Activated T-helper 17 cell treated with anti-CD3 and anti-CD28 coated beads, Interleukin-2, amount 50 U/mL, for 72 hours (primary cell): ENCODE results near the gene TMCC1. TPM values are rescaled to one million over a fixed set of nuclear protein-coding genes. Genes with fewer than 3 reads are reported as not detected.
"Not testable (repeated sequence)": the region's sequence is repeated elsewhere in the genome, so short reads cannot be mapped to it uniquely, and the experiment has no call there.

Experiments
- ATAC-seq: fragments of 150-1000 bp; cut with Tn5 transposase; replicated peaks from 2 replicates; pipeline ENCODE4 v1.10.0; 2021; ENCODE audit warnings: mild to moderate bottlenecking, moderate library complexity
- H3K27ac Mint-ChIP-seq: one replicate; pipeline ENCODE4 v1.8.0; 2022; ENCODE audit warnings: mixed read lengths
- H3K27me3 Mint-ChIP-seq: one replicate; pipeline ENCODE4 v1.8.0; 2022; ENCODE audit warnings: mixed read lengths
- H3K36me3 Mint-ChIP-seq: one replicate; pipeline ENCODE4 v1.8.0; 2022; ENCODE audit warnings: low read depth, mild to moderate bottlenecking, mixed read lengths
- H3K4me1 Mint-ChIP-seq: one replicate; pipeline ENCODE4 v1.8.0; 2022; ENCODE audit warnings: mixed read lengths
- H3K4me3 Mint-ChIP-seq: one replicate; pipeline ENCODE4 v1.8.0; 2022; ENCODE audit warnings: mild to moderate bottlenecking, mixed read lengths
- H3K9me3 Mint-ChIP-seq: one replicate; pipeline ENCODE4 v1.8.0; 2022; ENCODE audit warnings: mixed read lengths
- total RNA-seq, 2 donors: library from RNA; stranded (reverse); gene quantifications; one replicate each; pipeline ENCODE4 v1.2.3, GENCODE V29; 2022

Gene TMCC1
- total RNA-seq, 2 donors from 2014 or later, result 16.4 to 19.5 TPM

DNA sequence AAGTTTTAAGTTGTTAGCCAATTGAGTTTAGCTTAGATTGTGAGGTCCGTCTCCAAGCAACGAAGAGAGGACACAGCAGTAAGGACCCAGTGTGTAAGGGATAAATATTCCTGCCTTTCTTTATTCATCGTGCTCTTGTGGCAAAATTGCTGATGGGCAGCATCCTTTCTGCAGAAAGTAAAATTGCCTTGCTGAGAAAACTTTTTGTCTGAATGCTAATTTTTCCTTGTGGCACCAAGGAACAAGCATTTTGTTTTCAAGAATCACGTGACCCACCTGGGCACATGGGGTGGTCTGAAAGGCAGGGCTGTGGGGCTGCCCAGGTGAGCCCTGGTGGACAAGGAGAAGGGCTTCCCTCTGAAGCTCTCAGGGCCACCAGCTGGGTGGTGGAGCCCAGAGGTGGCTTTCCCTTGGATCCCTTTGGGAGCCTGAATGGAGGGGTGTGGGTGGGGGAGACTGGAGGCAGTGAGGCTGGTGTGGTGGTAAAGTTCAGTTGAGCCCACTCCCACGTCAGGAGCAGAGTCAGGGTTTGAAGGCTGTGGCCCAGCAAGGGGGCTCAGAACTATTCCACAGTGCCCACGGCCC is 24.0 kb upstream of the TMCC1 start:
- Mint-ChIP-seq H3K9me3 (peaks cover 13% of the 10 kb centered on the region), H3K27ac (no peak overlapping the region), H3K27me3 (peaks cover 5% of the 10 kb centered on the region), H3K4me3 (no peak overlapping the region), H3K36me3 (no peaks in the 10 kb centered on the region), H3K4me1 (no peaks in the 10 kb centered on the region)
- no peak for ATAC-seq

DNA sequence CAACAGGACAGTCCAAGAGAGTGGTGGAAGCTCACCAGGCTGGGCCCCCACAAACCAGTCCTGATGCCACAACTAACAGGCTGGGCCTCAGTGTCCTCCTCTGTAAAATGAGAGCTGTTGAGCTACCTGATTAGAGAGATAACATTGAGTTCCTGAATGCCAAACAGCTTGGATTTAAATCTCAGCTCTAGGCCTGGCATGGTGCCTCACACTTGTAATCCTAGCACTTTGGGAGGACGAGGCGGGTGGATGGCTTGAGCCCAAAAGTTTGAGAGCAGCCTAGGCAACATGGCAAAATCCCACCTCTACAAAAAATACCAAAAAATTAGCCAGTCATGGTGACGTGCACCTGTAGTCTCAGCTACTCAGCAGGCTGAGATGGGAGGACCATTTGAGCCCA is 20.1 kb upstream of the TMCC1 start:
- ATAC-seq, result no peak
- no peaks in the 10 kb centered on the region for H3K4me1 Mint-ChIP-seq
- H3K27me3 Mint-ChIP-seq, result peaks cover 5% of the 10 kb centered on the region
- no peak overlapping the region for H3K4me3 Mint-ChIP-seq
- H3K27ac Mint-ChIP-seq, result no peak overlapping the region
- H3K36me3 Mint-ChIP-seq, result no peaks in the 10 kb centered on the region
- H3K9me3 Mint-ChIP-seq, result peaks cover 9% of the 10 kb centered on the region

DNA sequence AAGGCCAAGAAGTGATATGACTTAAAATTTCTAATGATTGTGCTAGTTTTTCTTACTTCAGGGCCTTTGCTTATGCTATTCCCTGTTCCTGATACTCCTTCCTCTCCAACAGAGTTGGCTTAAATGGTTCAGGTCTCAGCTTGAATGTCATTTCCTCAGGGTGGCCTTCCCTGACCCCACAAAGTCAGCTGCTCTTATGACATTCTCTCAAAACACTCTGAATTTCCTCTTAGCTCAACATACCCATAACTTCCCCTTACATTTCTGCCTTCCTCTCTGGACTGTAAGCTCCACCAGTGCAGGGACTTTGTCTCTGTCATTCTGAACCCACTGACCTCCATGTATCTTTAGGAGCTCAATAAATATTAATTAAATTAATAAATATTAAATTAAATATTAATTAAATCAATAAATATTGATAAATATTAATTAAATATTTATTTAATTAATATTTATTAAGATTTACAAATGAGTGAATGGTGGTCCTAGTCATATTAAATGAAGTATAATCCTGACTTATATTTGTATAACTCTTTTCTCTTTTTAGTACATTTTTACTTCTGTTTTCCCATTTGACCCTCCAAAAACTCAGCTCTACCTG is 17.9 kb upstream of the TMCC1 start:
- H3K27me3 Mint-ChIP-seq, result peaks cover 5% of the 10 kb centered on the region
- no peaks in the 10 kb centered on the region for H3K4me1 Mint-ChIP-seq
- peaks cover 5% of the 10 kb centered on the region for H3K9me3 Mint-ChIP-seq
- ATAC-seq, result no peak
- no peak overlapping the region for H3K4me3 Mint-ChIP-seq
- H3K36me3 Mint-ChIP-seq, result no peaks in the 10 kb centered on the region
- no peak overlapping the region for H3K27ac Mint-ChIP-seq

DNA sequence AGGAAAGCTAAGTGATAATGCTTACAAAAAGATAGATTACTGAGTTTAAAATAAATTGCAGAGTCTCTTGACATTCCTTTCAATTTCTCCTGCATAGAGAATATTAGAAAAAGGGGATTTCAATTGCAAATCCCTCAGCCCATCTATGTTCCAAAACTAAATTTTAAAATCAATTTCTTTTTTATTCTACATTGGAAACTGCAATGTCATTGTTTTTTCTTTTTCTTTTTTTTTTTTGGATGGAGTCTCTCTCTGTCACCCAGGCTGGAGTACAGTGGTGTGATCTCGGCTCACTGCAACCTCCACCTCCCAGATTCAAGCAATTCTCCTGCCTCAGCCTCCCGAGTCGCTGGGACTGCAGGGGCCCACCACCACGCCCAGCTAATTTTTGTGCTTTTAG is 15.7 kb upstream of the TMCC1 start:
- not testable (repeated sequence) for H3K27me3 Mint-ChIP-seq, H3K9me3 Mint-ChIP-seq, H3K27ac Mint-ChIP-seq, ATAC-seq, H3K4me1 Mint-ChIP-seq, H3K36me3 Mint-ChIP-seq, H3K4me3 Mint-ChIP-seq

DNA sequence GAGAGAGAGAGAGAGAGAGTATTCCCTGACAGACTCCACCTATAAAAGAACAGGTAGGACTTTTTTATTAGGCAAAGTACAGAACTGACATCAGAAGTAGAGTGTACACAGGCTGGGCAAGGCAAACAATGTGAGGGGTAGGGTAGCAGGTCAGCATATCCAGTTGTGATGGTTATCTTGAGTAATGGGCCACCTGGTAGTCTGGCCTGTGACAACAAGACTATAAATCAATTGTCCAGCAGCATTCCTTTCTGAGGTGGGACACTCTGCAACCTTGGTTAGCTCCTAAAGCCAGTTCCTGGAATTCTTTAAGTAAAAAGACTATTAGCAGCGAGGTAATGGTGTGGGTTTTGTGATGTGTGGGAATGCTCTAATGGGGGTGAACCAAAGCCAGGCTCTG is 14.9 kb upstream of the TMCC1 start:
- Mint-ChIP-seq H3K36me3 (no peaks in the 10 kb centered on the region), H3K4me1 (no peaks in the 10 kb centered on the region), H3K27ac (no peak overlapping the region), H3K9me3 (peaks cover 10% of the 10 kb centered on the region), H3K4me3 (no peak overlapping the region), H3K27me3 (peaks cover 5% of the 10 kb centered on the region)
- no peak for ATAC-seq

DNA sequence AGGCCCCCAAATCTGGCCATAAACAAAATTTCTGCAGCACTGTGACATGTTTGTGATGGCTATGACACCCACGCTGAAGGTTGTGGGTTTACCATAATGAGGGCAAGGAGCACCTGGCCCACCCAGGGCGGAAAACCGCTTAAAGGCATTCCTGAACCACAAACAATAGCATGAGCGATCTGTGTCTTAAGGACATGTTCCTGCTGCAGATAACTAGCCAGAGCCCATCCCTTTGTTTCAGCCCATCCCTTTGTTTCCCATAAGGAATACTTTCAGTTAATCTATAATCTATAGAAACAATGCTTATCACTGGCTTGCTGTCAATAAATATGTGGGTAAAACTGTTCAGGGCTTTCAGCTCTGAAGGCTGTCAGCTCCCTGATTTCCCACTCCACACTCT is 7.8 kb upstream of the TMCC1 start:
- not testable (repeated sequence) for H3K36me3 Mint-ChIP-seq, H3K9me3 Mint-ChIP-seq, H3K4me3 Mint-ChIP-seq, ATAC-seq, H3K27ac Mint-ChIP-seq, H3K27me3 Mint-ChIP-seq, H3K4me1 Mint-ChIP-seq

DNA sequence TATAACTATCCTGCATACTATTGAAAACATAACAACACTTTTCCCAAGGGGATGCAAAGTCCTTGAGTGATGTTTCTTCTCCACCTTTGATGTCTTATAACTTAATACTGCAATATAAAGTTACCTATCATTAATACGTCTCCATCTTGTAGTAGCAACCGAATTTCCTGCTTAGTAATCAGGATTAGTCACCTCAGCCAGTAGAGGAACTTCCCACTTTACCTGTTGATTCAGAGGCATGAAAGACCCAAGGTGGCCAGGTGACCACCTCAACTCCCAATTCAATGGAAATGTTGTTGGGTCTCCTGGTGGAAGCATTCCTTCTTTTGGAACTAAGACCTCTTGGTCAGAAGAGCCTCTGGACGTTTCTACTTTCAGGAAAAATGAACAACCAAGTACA is 3.5 kb upstream of the TMCC1 start:
- H3K4me1 Mint-ChIP-seq, result peaks cover 13% of the 10 kb centered on the region
- no peaks in the 10 kb centered on the region for H3K27me3 Mint-ChIP-seq

DNA sequence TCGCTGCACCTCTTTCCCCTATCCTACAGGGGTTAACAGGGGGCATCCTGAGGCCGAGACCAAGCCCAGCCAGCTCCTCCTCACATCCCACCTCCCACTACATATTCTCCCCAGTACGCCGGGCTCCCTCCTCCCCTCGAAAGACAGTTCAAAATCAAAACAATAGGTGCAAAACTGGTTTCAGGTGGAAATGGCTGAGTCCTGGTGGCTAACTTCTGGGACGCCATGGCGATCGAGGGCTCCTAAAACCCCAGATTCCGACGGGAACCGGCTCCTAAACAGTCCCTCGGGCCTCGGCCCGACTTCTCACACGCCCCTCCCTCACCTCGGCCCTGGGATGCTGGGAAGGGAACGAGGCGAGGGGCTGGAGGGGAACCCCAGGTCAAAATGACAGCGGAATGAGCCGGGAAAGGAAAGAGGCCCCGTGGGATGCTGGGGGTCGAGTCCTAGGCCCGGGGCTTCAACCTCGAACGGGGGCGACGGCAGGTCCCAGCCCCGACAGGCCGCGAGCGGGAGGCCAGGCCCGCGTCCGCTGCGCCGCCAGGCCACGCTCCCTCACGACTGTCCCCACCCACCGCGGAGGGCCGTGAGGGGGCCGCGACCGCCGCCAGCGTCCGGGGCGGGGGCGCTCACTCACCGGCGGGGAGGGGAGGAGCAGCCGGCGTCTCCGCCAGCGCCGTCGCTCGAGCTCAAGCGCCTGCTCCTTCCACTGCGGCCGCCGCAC is 492 bp downstream of the TMCC1 start:
- Mint-ChIP-seq H3K4me1 (peaks cover 36% of the 10 kb centered on the region), H3K27me3 (no peaks in the 10 kb centered on the region), H3K9me3 (no peaks in the 10 kb centered on the region), H3K36me3 (no peaks in the 10 kb centered on the region), H3K27ac (peak overlapping the region; percentile 83), H3K4me3 (peak overlapping the region; percentile 91)
- peak; percentile 76 for ATAC-seq

More for the DNA sequence above, 3.5 kb upstream of the TMCC1 start:
- Mint-ChIP-seq H3K27ac (no peak overlapping the region), H3K36me3 (no peaks in the 10 kb centered on the region), H3K9me3 (no peaks in the 10 kb centered on the region), H3K4me3 (no peak overlapping the region)
- no peak for ATAC-seq

DNA sequence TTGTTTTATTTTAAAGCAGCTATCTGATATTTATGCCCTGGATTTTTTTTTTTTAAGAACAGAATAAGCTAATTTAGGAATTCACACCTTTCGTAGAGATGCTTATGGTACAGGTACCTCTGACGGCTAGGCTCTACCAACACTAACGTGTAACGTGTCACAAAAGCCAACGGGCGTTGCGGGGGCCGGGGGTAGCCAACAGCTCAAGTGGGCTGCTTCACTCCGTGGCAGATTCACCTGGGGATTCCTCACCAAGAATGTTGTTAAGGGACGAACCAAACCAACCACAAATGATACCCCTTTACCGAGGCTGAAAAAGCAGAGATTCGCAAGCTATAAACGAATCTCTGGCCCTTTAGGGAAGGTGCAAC is 1.0 kb downstream of the TMCC1 start:
- H3K4me1 Mint-ChIP-seq, result peaks cover 41% of the 10 kb centered on the region
- H3K27me3 Mint-ChIP-seq, result no peaks in the 10 kb centered on the region
- H3K4me3 Mint-ChIP-seq, result peak overlapping the region; percentile 91
- H3K27ac Mint-ChIP-seq, result peak overlapping the region; percentile 83
- H3K36me3 Mint-ChIP-seq, result no peaks in the 10 kb centered on the region
- no peaks in the 10 kb centered on the region for H3K9me3 Mint-ChIP-seq
- no peak for ATAC-seq

DNA sequence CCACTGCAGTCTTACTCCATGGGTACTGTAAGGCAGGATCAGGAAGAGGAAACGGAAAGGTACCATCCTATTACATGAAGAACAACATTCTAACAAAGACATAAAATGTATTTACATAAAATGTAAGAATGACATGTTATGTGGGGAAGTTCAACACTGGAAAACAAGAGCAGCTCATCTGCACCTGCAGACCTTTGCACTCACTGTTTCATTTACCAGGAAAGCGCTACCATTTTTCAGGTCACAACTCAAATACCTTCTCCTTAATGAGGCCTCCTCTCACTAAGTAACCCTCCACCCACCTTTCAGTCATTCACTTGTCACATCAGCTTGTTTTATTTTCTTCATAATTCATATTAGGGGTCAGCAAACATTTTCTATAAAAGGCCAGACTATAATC is 2.6 kb downstream of the TMCC1 start:
- Mint-ChIP-seq H3K9me3 (no peaks in the 10 kb centered on the region), H3K4me1 (peaks cover 41% of the 10 kb centered on the region), H3K27me3 (no peaks in the 10 kb centered on the region), H3K36me3 (no peaks in the 10 kb centered on the region), H3K27ac (peak overlapping the region; percentile 40), H3K4me3 (peak overlapping the region; percentile 28)
- no peak for ATAC-seq

DNA sequence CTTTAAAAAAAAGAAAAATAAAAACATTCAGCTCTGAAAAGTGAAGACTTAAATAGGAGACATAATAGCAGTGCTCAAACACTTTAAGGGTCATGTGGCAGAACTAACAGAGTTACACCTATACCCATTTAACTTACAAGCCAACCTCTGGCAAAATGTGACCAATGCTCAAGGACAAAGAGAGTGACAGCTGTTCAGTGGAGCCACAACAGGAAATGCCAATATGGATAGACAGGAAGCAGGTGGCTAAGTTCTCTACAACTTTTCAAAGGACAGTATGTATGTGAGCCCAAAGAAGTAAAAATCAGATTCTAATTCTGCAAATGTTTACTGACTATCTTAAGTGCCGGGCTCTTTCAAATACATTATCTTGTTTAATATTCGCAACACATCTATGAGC is 3.4 kb downstream of the TMCC1 start:
- Mint-ChIP-seq H3K36me3 (no peaks in the 10 kb centered on the region), H3K4me3 (peak overlapping the region; percentile 28), H3K27me3 (no peaks in the 10 kb centered on the region), H3K4me1 (peaks cover 41% of the 10 kb centered on the region), H3K27ac (peak overlapping the region; percentile 40), H3K9me3 (no peaks in the 10 kb centered on the region)
- ATAC-seq, result no peak

DNA sequence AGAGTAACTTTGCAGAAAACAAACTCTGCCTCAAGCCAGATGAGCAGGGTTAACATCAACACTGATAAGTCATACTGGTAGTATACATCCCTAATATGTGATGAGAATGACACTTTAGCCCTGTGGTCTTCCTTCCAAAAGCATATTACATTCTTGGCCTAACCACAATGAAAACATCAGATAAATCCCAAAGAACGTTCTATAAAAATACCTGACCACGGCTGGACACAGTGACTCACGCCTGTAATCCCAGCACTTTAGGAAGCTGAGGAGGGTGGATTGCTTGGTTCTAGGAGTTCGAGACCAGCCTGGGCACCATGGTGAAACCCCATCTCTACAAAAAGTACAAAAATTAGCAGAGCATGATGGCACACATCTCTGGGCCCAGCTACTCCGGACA is 4.7 kb downstream of the TMCC1 start:
- H3K4me1 Mint-ChIP-seq, result peaks cover 33% of the 10 kb centered on the region
- no peak overlapping the region for H3K27ac Mint-ChIP-seq
- no peaks in the 10 kb centered on the region for H3K27me3 Mint-ChIP-seq
- ATAC-seq, result no peak
- H3K9me3 Mint-ChIP-seq, result no peaks in the 10 kb centered on the region
- no peaks in the 10 kb centered on the region for H3K36me3 Mint-ChIP-seq
- no peak overlapping the region for H3K4me3 Mint-ChIP-seq

DNA sequence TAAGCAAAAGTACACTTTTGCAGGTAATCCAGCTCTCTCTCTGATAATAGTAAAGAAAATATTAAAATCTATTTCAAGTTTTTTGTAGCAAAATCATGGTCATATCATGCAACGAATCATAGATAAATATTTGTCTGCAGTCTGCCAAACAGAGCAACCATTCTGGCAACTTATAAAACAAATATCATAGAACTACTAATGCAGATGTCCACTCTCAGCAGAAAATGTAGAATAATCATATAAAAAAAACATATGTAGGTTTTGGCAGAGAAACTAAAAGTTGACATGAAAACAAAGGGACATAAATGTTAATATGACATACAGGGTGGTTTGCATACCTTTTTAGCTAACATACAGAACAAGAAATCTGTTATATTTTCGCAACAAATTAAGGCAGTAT is 12.2 kb downstream of the TMCC1 start:
- Mint-ChIP-seq H3K27ac (no peak overlapping the region), H3K4me1 (peaks cover 16% of the 10 kb centered on the region)
- ATAC-seq, result no peak

DNA sequence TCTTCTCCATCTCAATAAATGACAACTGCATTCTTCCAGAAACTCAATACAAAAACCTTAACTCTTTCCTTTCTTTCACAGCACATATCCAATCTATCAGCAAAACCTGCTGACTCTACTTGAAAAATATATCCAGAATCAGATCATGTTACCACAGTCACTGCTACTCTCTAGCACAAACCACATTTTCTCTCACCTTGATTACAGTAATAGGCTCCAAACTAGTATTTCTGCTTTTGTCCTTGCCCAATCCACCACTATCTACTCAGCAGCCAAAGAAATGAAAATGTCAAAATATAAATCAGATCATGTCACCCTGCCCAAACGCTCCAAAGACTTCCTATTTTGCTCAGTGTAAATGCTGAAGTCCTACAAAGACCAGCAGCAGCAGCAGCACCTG is 15.2 kb downstream of the TMCC1 start:
- Mint-ChIP-seq H3K4me3 (no peak overlapping the region), H3K4me1 (peaks cover 16% of the 10 kb centered on the region), H3K36me3 (peaks cover 57% of the 10 kb centered on the region), H3K9me3 (no peaks in the 10 kb centered on the region), H3K27me3 (no peaks in the 10 kb centered on the region), H3K27ac (peak overlapping the region; percentile 1)
- ATAC-seq, result no peak

More for the DNA sequence above, 12.2 kb downstream of the TMCC1 start:
- Mint-ChIP-seq H3K4me3 (no peak overlapping the region), H3K27me3 (no peaks in the 10 kb centered on the region), H3K36me3 (peaks cover 38% of the 10 kb centered on the region), H3K9me3 (no peaks in the 10 kb centered on the region)

DNA sequence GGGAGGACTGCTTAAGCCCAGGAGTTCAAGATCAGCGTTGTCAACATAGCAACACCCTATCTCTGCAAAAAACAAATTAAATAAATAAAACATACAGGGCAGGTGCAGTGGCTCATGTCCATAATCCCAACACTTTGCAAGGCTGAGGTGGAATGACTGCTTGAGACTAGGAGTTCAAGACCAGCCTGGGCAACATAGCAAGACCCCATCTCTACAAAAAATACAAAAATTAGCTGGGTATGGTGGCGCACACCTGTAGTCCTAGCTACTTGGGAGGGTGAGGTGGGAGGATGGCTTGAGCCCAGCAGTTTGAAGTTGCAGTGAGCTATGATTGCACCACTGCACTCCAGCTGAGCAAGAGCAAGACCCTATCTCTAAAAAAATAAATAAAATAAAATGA is 19.0 kb downstream of the TMCC1 start:
- H3K36me3 Mint-ChIP-seq, result peaks cover 85% of the 10 kb centered on the region
- H3K27me3 Mint-ChIP-seq, H3K9me3 Mint-ChIP-seq, H3K27ac Mint-ChIP-seq, ATAC-seq, H3K4me3 Mint-ChIP-seq: not testable (repeated sequence)
- peaks cover 11% of the 10 kb centered on the region for H3K4me1 Mint-ChIP-seq
